HepG2 (cell line): ENCODE measurements around the gene PYGB. TPM values are rescaled to one million over a fixed set of nuclear protein-coding genes. Genes with fewer than 3 reads are reported as not detected.
A peak's percentile ranks its signal among the peaks of the same experiment; 100 is the strongest.

Experiments
- ATAC-seq: fragments of 200-7000 bp; cut with Tn5 transposase; 3 replicates; pipeline ENCODE4 v1.9.1; 2020; ENCODE audit warnings: mild to moderate bottlenecking, moderate library complexity
- BruUV-seq: library from RNA; stranded (reverse); fragments of 400-500 nt; replicated peaks from 2 replicates; lab custom pipeline; 2021; lab: Mats Ljungman, UMichigan
- CTCF ChIA-PET: fragments of 300-600 bp; formaldehyde crosslinking; extraction: SDS; loops from one replicate; lab custom pipeline; 2021; ENCODE audit warnings: low total read pairs, inconsistent platforms, low intra/inter-chr PET ratio; lab: Yijun Ruan, JAX
- POLR2A ChIA-PET: fragments of 350-600 bp; sonication (Branson Sonifier 250); formaldehyde crosslinking; loops from one replicate; lab custom pipeline; 2020; ENCODE audit warnings: antibody characterized with exemption, inconsistent platforms; lab: Yijun Ruan, JAX
- DNase-seq: peaks from one replicate; pipeline ENCODE4 v3.0.0-alpha.2; 2015; ENCODE audit warnings: low spot score
- FAIRE-seq: peaks from 3 replicates; lab custom pipeline; 2011; peaks lifted over from hg19 to GRCh38; lab: Jason Lieb, UNC
- H2AFZ ChIP-seq: one replicate; pipeline ENCODE4 v1.6.1; 2011; ENCODE audit warnings: low read length, inconsistent platforms
- H3K27ac ChIP-seq: fragments of 300-600 bp; 3 replicates; pipeline ENCODE4 v1.8.0; 2011; ENCODE audit warnings: mixed run types, mild to moderate bottlenecking, mixed read lengths, low read length, inconsistent platforms; ENCODE audit not compliant: insufficient read depth; ENCODE audit errors: extremely low read length
- H3K27me3 ChIP-seq, 2 experiments: fragments of 200-600 bp in 1 of 2; 2 replicates in 1 of 2; 3 replicates in 1 of 2; pipeline versions ENCODE4 v1.6.0 to v1.8.0; 2011; ENCODE audit warnings: low read length in 2 of 2, mild to moderate bottlenecking in 2 of 2, moderate library complexity in 2 of 2, inconsistent platforms in 1 of 2; ENCODE audit not compliant: insufficient read depth in 2 of 2, control insufficient read depth in 1 of 2
- H3K36me3 ChIP-seq, 2 experiments: fragments of 200-600 bp in 1 of 2; replicated peaks in 1 of 2; 2 replicates in 1 of 2; 3 replicates in 1 of 2; pipeline versions ENCODE4 v1.5.1 to v1.8.0; 2011; ENCODE audit warnings: low read length in 2 of 2, inconsistent platforms in 1 of 2; ENCODE audit not compliant: insufficient read depth in 2 of 2, control insufficient read depth in 1 of 2
- H3K4me1 ChIP-seq: 2 replicates; pipeline ENCODE4 v1.5.1; 2012; ENCODE audit warnings: low read length, inconsistent platforms; ENCODE audit not compliant: insufficient read depth
- H3K4me2 ChIP-seq: 2 replicates; pipeline ENCODE4 v1.6.0; 2011; ENCODE audit warnings: low read depth, low read length, inconsistent platforms
- H3K4me3 ChIP-seq, 3 experiments: fragments of 200-600 bp in 1 of 3; sonication (generic), shearing (Covaris generic) in 1 of 3; replicated peaks in 1 of 3; 2 replicates each; pipeline ENCODE4 v1.5.1; 2011 to 2016; ENCODE audit warnings: low read length in 3 of 3, inconsistent platforms in 2 of 3, low read depth in 2 of 3, mild to moderate bottlenecking in 2 of 3, control low read depth in 1 of 3, mixed read lengths in 1 of 3; ENCODE audit not compliant: insufficient read depth in 1 of 3
- H3K79me2 ChIP-seq: one replicate; pipeline ENCODE4 v1.6.1; 2011; ENCODE audit warnings: low read length, inconsistent platforms; ENCODE audit not compliant: insufficient read depth
- H3K9ac ChIP-seq: 2 replicates; pipeline ENCODE4 v1.6.0; 2011; ENCODE audit warnings: mild to moderate bottlenecking, low read depth, low read length, inconsistent platforms; ENCODE audit not compliant: insufficient read depth
- H3K9me3 ChIP-seq: 2 replicates; pipeline ENCODE4 v1.5.1; 2012; ENCODE audit warnings: mild to moderate bottlenecking, low read length
- H4K20me1 ChIP-seq: 2 replicates; pipeline ENCODE4 v1.6.0; 2011; ENCODE audit warnings: inconsistent platforms, mild to moderate bottlenecking, low read length, moderate library complexity; ENCODE audit not compliant: insufficient read depth
- ATF1 ChIP-seq: IDR thresholded peaks from 2 replicates; pipeline ENCODE4 v1.6.1; 2016; ENCODE audit warnings: mild to moderate bottlenecking, control low read depth
- CREM ChIP-seq, 2 experiments: sonication (generic) in 1 of 2; formaldehyde crosslinking in 1 of 2; IDR thresholded peaks; 2 replicates each; pipeline versions ENCODE4 v1.4.0 to v1.6.1; 2016 to 2020; ENCODE audit warnings: antibody characterized with exemption in 1 of 2, mild to moderate bottlenecking in 1 of 2, missing genetic modification reagents in 1 of 2
- DNMT3B ChIP-seq: conservative IDR thresholded peaks from 2 replicates; pipeline ENCODE4 v1.6.1; 2016; ENCODE audit warnings: missing biosample characterization, control low read depth
- GABPA ChIP-seq, 2 experiments: IDR thresholded peaks; 2 replicates each; pipeline ENCODE4 v1.6.1; 2011 to 2016; ENCODE audit warnings: low read depth in 2 of 2, low read length in 1 of 2, missing biosample characterization in 1 of 2, missing genetic modification characterization in 1 of 2
- KAT8 ChIP-seq: IDR thresholded peaks from 2 replicates; pipeline ENCODE4 v1.6.1; 2016; ENCODE audit warnings: missing genetic modification reagents, missing compliant biosample characterization
- NFE2 ChIP-seq: sonication (generic); formaldehyde crosslinking; IDR thresholded peaks from 2 replicates; pipeline ENCODE4 v1.4.0; 2020; ENCODE audit warnings: missing genetic modification reagents
- PPARG ChIP-seq: conservative IDR thresholded peaks from 2 replicates; pipeline ENCODE4 v1.6.1; 2016; ENCODE audit warnings: missing biosample characterization, missing genetic modification reagents
- RFX5 ChIP-seq: IDR thresholded peaks from 2 replicates; pipeline ENCODE4 v1.6.1; 2011; ENCODE audit warnings: low read depth, low read length, improper control_type of control experiment
- SMARCE1 ChIP-seq: fragments of 450-650 bp; IDR thresholded peaks from 2 replicates; pipeline ENCODE4 v1.6.1; 2017; ENCODE audit warnings: borderline replicate concordance
- ZBTB21 ChIP-seq: sonication (generic); formaldehyde crosslinking; IDR thresholded peaks from 2 replicates; pipeline ENCODE4 v1.4.0; 2020; ENCODE audit warnings: missing genetic modification reagents
- ZNF121 ChIP-seq: sonication (generic); formaldehyde crosslinking; IDR thresholded peaks from 2 replicates; pipeline ENCODE4 v1.5.0; 2020; ENCODE audit warnings: mild to moderate bottlenecking, missing genetic modification reagents
- ZNF841 ChIP-seq: sonication (generic); formaldehyde crosslinking; IDR thresholded peaks from 2 replicates; pipeline ENCODE4 v1.8.1; 2023; ENCODE audit warnings: missing genetic modification reagents, borderline replicate concordance
- ZSCAN20 ChIP-seq: sonication (generic); formaldehyde crosslinking; IDR thresholded peaks from 2 replicates; pipeline ENCODE4 v1.4.0; 2020; ENCODE audit warnings: missing genetic modification reagents, mild to moderate bottlenecking, borderline replicate concordance
- WGBS: methylation state at CpG from one replicate; pipeline ENCODE4 v1.1.6; 2017; ENCODE audit warnings: low lambda C conversion rate; 5-methylcytosine and 5-hydroxymethylcytosine counted together
- in situ Hi-C: cut with HindIII; loops from 2 replicates; pipeline ENCODE4 v1.10.0; 2017; ENCODE audit warnings: low pct_unique_long_range_greater_than_20kb; ENCODE audit not compliant: extremely low pct_ligation_motif_present
- intact Hi-C: fragments of 100-400 bp; cut with micrococcal nuclease; formaldehyde crosslinking; loops from one replicate; pipeline ENCODE4 v1.10.0; 2022; ENCODE audit not compliant: unreplicated experiment
- polyA plus RNA-seq, 8 experiments: library from polyadenylated mRNA; depleted of rRNA in 3 of 8; stranded (reverse) in 7 of 8; unstranded in 1 of 8; fragments of >200 nt; fragmentation: Illumina TruSeq in 4 of 8; extraction: Trizol in 4 of 8; gene quantifications; 2 replicates each; pipeline versions ENCODE4 v1.2.1 to v1.2.3, GENCODE V29; 2011 to 2016; ENCODE audit warnings: low read depth in 4 of 8, missing spikeins in 1 of 8, mixed read lengths in 1 of 8; ENCODE audit not compliant: insufficient read depth in 1 of 8
- total RNA-seq, 5 experiments: library from RNA; depleted of rRNA; stranded (reverse); fragments of >200 nt; fragmentation: Illumina TruSeq; extraction: Trizol; gene quantifications; 2 replicates each; pipeline ENCODE4 v1.2.3, GENCODE V29; 2016; ENCODE audit warnings: low read depth in 1 of 5
- TF ChIP-seq, protein P1 (sequence below): sonication (generic); formaldehyde crosslinking; IDR thresholded peaks from 2 replicates; pipeline ENCODE4 v1.5.0; 2020; ENCODE audit warnings: missing genetic modification reagents
- TF ChIP-seq, protein P2 (sequence below): sonication (generic); formaldehyde crosslinking; IDR thresholded peaks from 2 replicates; pipeline ENCODE4 v1.4.0; 2020; ENCODE audit warnings: mild to moderate bottlenecking, missing genetic modification reagents
- TF ChIP-seq, protein P3 (sequence below): sonication (generic); formaldehyde crosslinking; IDR thresholded peaks from 2 replicates; pipeline ENCODE4 v1.4.0; 2020; ENCODE audit warnings: mild to moderate bottlenecking, missing genetic modification reagents
- TF ChIP-seq, protein P4 (sequence below): sonication (generic); formaldehyde crosslinking; IDR thresholded peaks from 2 replicates; pipeline ENCODE4 v1.8.1; 2022; ENCODE audit warnings: mild to moderate bottlenecking, missing genetic modification reagents
- TF ChIP-seq, protein P5 (sequence below), 2 experiments: sonication (generic) in 1 of 2; formaldehyde crosslinking in 1 of 2; IDR thresholded peaks; 2 replicates each; pipeline versions ENCODE4 v1.4.0 to v1.6.1; 2018 to 2020; ENCODE audit warnings: missing genetic modification reagents in 2 of 2, borderline replicate concordance in 1 of 2, low read depth in 1 of 2, mild to moderate bottlenecking in 1 of 2, missing biosample characterization in 1 of 2

The PYGB gene
- total and polyA plus RNA-seq, 2 of the 13 experiments (the other 11 are each of a cell fraction or from before 2014, with no cell fraction given) = 24.2 to 86.3 TPM

DNA sequence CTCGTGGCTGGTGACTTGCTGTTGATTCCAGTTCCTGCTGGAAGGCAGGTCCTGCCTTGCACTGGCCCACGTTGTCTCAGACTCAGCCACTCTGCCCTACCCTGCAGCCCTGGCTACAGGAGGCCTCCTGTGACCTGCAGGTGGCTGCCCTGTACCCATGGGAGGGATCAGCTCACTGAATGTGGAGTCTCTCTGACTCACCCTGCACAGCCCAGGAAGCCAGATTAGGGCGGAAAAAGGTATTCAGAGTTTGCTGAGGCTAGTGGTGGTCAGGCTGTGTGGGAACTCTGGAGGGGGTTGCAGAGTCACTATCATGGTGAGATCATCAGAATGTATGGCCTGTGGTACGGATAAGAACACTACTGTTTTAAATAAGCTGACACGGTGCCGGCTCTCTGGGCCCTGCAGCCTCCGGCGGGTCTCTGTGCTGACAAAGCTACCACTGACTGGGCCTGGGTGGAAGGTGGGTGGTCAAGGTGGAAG, 24.7 kb upstream of the PYGB start:
- no peaks in the 10 kb centered on the region for H3K27me3 ChIP-seq
- H3K9ac ChIP-seq = no peak overlapping the region
- H3K4me1 ChIP-seq = peaks cover 48% of the 10 kb centered on the region
- no peak overlapping the region for H3K4me2 ChIP-seq
- CTCF ChIA-PET = interaction anchor here (1.4 kb wide), 1 partner anchor 24 kb away, joined by 11 read pairs; the partner anchor contains the start of gene PYGB
- H3K79me2 ChIP-seq = no peaks in the 10 kb centered on the region
- WGBS = 71% methylated on average over 8 of the region's 8 CpGs
- H3K36me3 ChIP-seq = peaks cover 15 to 26% of the 10 kb centered on the region in 2 experiments
- H3K4me3 ChIP-seq = no peak overlapping the region
- intact Hi-C loops (loop anchor here (1.0 to 2.0 kb wide), 2 partner anchors 24 to 28 kb away; partner anchors contain the start of gene ENTPD6), in situ Hi-C loops (no loop called here)
- ATAC-seq (peak; percentile 81), FAIRE-seq (peak; percentile 79), DNase-seq (peak; percentile 91)
- POLR2A ChIA-PET = interaction anchor here (2.2 to 6.5 kb wide), 3 partner anchors 10 to 27 kb away, joined by 9 to 72 read pairs (median 15); partner anchors contain the start of genes ENTPD6 and PYGB
- H2AFZ ChIP-seq = no peak overlapping the region
- BruUV-seq = no TSS peak
- no peaks in the 10 kb centered on the region for H3K9me3 ChIP-seq
- H3K27ac ChIP-seq = peak overlapping the region; percentile 54
- no peaks in the 10 kb centered on the region for H4K20me1 ChIP-seq
- TF ChIP-seq DNMT3B (CRISPR knock-in tag) (no peak), CREM (IDR thresholded peaks at IDR 0.05) (no peak), CREM (CRISPR knock-in tag; IDR thresholded peaks at IDR 0.05) (no peak), PPARG (no peak), ZBTB21 (no peak), NFE2 (CRISPR knock-in tag) (no peak), KAT8 (CRISPR knock-in tag) (0 out of 2 replicates have a peak, but pooled peaks have one; percentile 35), ATF1 (CRISPR knock-in tag) (no peak), ZSCAN20 (no peak), ZNF841 (CRISPR knock-in tag) (no peak), GABPA (IDR thresholded peaks at IDR 0.05; ENCODE audit: low read depth, low read length) (no peak), GABPA (CRISPR knock-in tag; IDR thresholded peaks at IDR 0.05; ENCODE audit: low read depth) (no peak), RFX5 (no peak), SMARCE1 (no peak), ZNF121 (CRISPR knock-in tag) (peak; percentile 64; the same call in 1 of the 2 replicates)
- TF ChIP-seq, protein P1, sequence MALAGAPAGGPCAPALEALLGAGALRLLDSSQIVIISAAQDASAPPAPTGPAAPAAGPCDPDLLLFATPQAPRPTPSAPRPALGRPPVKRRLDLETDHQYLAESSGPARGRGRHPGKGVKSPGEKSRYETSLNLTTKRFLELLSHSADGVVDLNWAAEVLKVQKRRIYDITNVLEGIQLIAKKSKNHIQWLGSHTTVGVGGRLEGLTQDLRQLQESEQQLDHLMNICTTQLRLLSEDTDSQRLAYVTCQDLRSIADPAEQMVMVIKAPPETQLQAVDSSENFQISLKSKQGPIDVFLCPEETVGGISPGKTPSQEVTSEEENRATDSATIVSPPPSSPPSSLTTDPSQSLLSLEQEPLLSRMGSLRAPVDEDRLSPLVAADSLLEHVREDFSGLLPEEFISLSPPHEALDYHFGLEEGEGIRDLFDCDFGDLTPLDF (CRISPR knock-in tag) = no peak
- TF ChIP-seq, protein P2, sequence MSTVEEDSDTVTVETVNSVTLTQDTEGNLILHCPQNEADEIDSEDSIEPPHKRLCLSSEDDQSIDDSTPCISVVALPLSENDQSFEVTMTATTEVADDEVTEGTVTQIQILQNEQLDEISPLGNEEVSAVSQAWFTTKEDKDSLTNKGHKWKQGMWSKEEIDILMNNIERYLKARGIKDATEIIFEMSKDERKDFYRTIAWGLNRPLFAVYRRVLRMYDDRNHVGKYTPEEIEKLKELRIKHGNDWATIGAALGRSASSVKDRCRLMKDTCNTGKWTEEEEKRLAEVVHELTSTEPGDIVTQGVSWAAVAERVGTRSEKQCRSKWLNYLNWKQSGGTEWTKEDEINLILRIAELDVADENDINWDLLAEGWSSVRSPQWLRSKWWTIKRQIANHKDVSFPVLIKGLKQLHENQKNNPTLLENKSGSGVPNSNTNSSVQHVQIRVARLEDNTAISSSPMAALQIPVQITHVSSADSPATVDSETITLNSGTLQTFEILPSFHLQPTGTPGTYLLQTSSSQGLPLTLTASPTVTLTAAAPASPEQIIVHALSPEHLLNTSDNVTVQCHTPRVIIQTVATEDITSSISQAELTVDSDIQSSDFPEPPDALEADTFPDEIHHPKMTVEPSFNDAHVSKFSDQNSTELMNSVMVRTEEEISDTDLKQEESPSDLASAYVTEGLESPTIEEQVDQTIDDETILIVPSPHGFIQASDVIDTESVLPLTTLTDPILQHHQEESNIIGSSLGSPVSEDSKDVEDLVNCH = no peak
- TF ChIP-seq, protein P3, sequence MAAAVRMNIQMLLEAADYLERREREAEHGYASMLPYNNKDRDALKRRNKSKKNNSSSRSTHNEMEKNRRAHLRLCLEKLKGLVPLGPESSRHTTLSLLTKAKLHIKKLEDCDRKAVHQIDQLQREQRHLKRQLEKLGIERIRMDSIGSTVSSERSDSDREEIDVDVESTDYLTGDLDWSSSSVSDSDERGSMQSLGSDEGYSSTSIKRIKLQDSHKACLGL = no peak
- TF ChIP-seq, protein P4, sequence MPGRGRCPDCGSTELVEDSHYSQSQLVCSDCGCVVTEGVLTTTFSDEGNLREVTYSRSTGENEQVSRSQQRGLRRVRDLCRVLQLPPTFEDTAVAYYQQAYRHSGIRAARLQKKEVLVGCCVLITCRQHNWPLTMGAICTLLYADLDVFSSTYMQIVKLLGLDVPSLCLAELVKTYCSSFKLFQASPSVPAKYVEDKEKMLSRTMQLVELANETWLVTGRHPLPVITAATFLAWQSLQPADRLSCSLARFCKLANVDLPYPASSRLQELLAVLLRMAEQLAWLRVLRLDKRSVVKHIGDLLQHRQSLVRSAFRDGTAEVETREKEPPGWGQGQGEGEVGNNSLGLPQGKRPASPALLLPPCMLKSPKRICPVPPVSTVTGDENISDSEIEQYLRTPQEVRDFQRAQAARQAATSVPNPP (CRISPR knock-in tag) = no peak
- TF ChIP-seq, protein P5, sequence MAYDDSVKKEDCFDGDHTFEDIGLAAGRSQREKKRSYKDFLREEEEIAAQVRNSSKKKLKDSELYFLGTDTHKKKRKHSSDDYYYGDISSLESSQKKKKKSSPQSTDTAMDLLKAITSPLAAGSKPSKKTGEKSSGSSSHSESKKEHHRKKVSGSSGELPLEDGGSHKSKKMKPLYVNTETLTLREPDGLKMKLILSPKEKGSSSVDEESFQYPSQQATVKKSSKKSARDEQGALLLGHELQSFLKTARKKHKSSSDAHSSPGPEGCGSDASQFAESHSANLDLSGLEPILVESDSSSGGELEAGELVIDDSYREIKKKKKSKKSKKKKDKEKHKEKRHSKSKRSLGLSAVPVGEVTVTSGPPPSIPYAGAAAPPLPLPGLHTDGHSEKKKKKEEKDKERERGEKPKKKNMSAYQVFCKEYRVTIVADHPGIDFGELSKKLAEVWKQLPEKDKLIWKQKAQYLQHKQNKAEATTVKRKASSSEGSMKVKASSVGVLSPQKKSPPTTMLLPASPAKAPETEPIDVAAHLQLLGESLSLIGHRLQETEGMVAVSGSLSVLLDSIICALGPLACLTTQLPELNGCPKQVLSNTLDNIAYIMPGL (CRISPR knock-in tag; IDR thresholded peaks at IDR 0.05; ENCODE audit: borderline replicate concordance in 1 of 2, low read depth in 1 of 2) = peak in 1 of 2 experiments; percentile 53; a peak in 1 of 4 replicates
